K562 (cell line): Measurements from ENCODE around the gene AGAP1.

Experiments used
- EZH2 ChIP-seq: IDR thresholded peaks from 2 replicates; pipeline ENCODE4 v1.6.1; 2012; ENCODE audit warnings: low read depth, mild to moderate bottlenecking, inconsistent platforms, low read length, borderline replicate concordance
- FOXA1 ChIP-seq: fragments of 450-650 bp; IDR thresholded peaks from 2 replicates; pipeline ENCODE4 v1.6.1; 2016; ENCODE audit warnings: mild to moderate bottlenecking, borderline replicate concordance
- KAT8 ChIP-seq: fragments of 450-650 bp; IDR thresholded peaks from 2 replicates; pipeline ENCODE4 v1.6.1; 2016; ENCODE audit warnings: low read depth, mild to moderate bottlenecking
- KDM1A ChIP-seq, 2 experiments: fragments of 450-650 bp; IDR thresholded peaks; 2 replicates each; pipeline ENCODE4 v1.6.1; 2016; ENCODE audit warnings: mild to moderate bottlenecking in 2 of 2
- RB1 ChIP-seq: fragments of 450-650 bp; IDR thresholded peaks from 2 replicates; pipeline ENCODE4 v1.6.1; 2017; ENCODE audit warnings: low read depth, mild to moderate bottlenecking
- TCFL5 ChIP-seq: fragments of 250-450 bp; sonication (Bioruptor Pico); conservative IDR thresholded peaks from 2 replicates; pipeline ENCODE4 v1.6.1; 2021; ENCODE audit warnings: mild to moderate bottlenecking, moderate library complexity, matching md5 sums
- ZNF3 ChIP-seq: fragments of 250-450 bp; sonication (Bioruptor Pico); IDR thresholded peaks from 2 replicates; pipeline ENCODE4 v1.5.0; 2021; ENCODE audit warnings: mild to moderate bottlenecking, moderate library complexity
- ZNF398 ChIP-seq: fragments of 250-450 bp; sonication (Bioruptor Pico); IDR thresholded peaks from 2 replicates; pipeline ENCODE4 v1.8.0; 2021; ENCODE audit warnings: moderate library complexity, mild to moderate bottlenecking, inconsistent platforms
- TF ChIP-seq, protein P1 (sequence below), 3 experiments: IDR thresholded peaks in 2 of 3; conservative IDR thresholded peaks in 1 of 3; 2 replicates each; pipeline ENCODE4 v1.5.1; 2011 to 2012; ENCODE audit warnings: low read length in 3 of 3, mild to moderate bottlenecking in 3 of 3, control low read depth in 2 of 3, improper control_type of control experiment in 1 of 3, inconsistent platforms in 1 of 3, low read depth in 1 of 3, mixed read lengths in 1 of 3, moderate library complexity in 1 of 3; ENCODE audit not compliant: insufficient read depth in 2 of 3

GRCh38 chr2:235647877-235648276 lies 154.0 kb downstream of the AGAP1 start:
- no peak for TF ChIP-seq TCFL5 (CRISPR knock-in tag)
- no peak for TF ChIP-seq FOXA1
- no peak for TF ChIP-seq KAT8
- TF ChIP-seq, protein P1, sequence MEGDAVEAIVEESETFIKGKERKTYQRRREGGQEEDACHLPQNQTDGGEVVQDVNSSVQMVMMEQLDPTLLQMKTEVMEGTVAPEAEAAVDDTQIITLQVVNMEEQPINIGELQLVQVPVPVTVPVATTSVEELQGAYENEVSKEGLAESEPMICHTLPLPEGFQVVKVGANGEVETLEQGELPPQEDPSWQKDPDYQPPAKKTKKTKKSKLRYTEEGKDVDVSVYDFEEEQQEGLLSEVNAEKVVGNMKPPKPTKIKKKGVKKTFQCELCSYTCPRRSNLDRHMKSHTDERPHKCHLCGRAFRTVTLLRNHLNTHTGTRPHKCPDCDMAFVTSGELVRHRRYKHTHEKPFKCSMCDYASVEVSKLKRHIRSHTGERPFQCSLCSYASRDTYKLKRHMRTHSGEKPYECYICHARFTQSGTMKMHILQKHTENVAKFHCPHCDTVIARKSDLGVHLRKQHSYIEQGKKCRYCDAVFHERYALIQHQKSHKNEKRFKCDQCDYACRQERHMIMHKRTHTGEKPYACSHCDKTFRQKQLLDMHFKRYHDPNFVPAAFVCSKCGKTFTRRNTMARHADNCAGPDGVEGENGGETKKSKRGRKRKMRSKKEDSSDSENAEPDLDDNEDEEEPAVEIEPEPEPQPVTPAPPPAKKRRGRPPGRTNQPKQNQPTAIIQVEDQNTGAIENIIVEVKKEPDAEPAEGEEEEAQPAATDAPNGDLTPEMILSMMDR (IDR thresholded peaks at IDR 0.05 in 2 of 3, conservative IDR thresholded peaks at IDR 0.05 in 1 of 3; ENCODE audit: insufficient read depth in 2 of 3, low read depth in 1 of 3, low read length in 3 of 3): no peak
- no peak for TF ChIP-seq ZNF398 (CRISPR knock-in tag)
- TF ChIP-seq ZNF3: no peak
- no peak for TF ChIP-seq EZH2
- no peak for TF ChIP-seq RB1
- no peak for TF ChIP-seq KDM1A (IDR thresholded peaks at IDR 0.05)
